OCI-LY7 (cell line): ENCODE measurements around the gene WWOX.

Experiments used
- EZH2phosphoT487 ChIP-seq: fragments of 200-600 bp; sonication (generic); IDR thresholded peaks from 2 replicates; pipeline ENCODE4 v1.6.1; 2018; ENCODE audit warnings: low read depth, borderline replicate concordance, mild to moderate bottlenecking, mixed run types, antibody characterized with exemption, low read length, moderate library complexity, mixed read lengths
- TF ChIP-seq, protein P1 (sequence below): fragments of 200-600 bp; sonication (generic); conservative IDR thresholded peaks from 2 replicates; pipeline ENCODE4 v1.5.1; 2014; ENCODE audit warnings: mild to moderate bottlenecking, antibody characterized with exemption, low read length, moderate library complexity, mixed read lengths

DNA sequence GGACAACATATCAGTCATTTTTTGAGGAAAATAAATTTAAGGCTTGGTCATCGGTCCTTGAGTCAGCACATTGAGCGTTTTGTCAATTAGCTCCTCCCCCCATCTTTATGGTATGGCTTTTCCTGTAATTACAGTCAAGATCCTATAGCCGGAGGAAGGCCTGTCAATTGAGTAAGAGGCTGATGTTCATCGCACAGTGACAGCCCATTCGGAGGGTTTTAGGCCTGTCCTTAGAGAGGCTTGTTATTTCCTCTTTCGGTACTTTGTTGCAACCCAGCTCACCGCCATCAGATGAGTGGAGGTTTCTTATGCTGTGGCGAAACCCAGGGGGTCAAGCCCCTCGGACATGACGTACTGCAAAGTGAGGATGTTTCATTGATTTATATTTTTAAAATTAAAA, 395.2 kb downstream of the WWOX start:
- TF ChIP-seq, protein P1, sequence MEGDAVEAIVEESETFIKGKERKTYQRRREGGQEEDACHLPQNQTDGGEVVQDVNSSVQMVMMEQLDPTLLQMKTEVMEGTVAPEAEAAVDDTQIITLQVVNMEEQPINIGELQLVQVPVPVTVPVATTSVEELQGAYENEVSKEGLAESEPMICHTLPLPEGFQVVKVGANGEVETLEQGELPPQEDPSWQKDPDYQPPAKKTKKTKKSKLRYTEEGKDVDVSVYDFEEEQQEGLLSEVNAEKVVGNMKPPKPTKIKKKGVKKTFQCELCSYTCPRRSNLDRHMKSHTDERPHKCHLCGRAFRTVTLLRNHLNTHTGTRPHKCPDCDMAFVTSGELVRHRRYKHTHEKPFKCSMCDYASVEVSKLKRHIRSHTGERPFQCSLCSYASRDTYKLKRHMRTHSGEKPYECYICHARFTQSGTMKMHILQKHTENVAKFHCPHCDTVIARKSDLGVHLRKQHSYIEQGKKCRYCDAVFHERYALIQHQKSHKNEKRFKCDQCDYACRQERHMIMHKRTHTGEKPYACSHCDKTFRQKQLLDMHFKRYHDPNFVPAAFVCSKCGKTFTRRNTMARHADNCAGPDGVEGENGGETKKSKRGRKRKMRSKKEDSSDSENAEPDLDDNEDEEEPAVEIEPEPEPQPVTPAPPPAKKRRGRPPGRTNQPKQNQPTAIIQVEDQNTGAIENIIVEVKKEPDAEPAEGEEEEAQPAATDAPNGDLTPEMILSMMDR, result no peak
- no peak for TF ChIP-seq EZH2phosphoT487
